Jurkat, Clone E6-1 (cell line): Measurements from ENCODE around the gene TTC27.
"Not testable (repeated sequence)": the region's sequence is repeated elsewhere in the genome, so short reads cannot be mapped to it uniquely, and the experiment has no call there.

Experiments used
- DNase-seq: peaks from one replicate; pipeline ENCODE4 v3.0.0-alpha.2; 2011; ENCODE audit warnings: low read depth, low spot score
- H3K4me3 ChIP-seq: 2 replicates; pipeline ENCODE4 v1.5.1; 2011; ENCODE audit warnings: mild to moderate bottlenecking, low read length, control low read depth, moderate library complexity

The TTC27 gene

GRCh38 chr2:32830196-32830595, 202.3 kb downstream of the TTC27 start:
- H3K4me3 ChIP-seq = no peak overlapping the region

DNA sequence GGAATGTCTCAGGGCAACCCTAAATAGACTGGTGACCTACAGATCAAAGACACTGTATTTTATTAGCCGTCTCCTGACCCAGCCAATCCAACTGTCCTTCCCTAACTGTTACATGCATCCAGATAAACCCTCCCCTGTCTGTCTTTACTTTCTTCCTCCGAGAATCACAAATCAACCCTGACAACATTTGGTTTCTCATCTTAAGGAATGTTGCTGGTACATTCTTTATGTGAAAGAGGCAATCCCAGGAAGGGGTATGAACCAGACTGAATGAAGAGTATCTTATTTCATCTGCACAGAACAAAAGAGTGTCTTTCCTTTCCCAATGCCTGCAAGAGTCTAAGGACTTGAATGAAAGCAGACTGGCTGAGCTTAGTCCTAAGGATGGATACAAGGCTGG, 205.0 kb downstream of the TTC27 start:
- H3K4me3 ChIP-seq = no peak overlapping the region
- no peak for DNase-seq

More at GRCh38 chr2:32830196-32830595, 202.3 kb downstream of the TTC27 start:
- DNase-seq = no peak

DNA sequence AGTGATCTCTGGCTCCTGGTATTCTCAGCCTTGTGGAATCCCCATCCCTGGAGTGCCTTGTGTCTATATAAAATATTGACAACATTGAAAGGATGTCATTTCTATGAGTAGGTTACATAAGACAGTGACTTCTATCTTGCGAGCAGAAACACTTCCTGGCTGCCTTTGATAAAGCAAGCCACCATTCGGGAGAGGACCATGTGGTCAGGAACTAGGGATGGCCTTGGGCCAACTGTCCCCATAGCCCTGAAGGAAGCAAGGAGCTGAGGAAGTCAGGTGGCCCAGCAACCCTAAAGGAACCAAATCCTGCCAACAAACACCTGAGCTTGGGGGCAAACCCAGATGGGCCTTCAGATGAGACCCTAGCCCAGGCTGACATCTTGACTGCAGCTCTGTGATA, 205.9 kb downstream of the TTC27 start:
- no peak for DNase-seq
- H3K4me3 ChIP-seq = no peak overlapping the region

GRCh38 chr2:32835148-32835547, 207.3 kb downstream of the TTC27 start:
- H3K4me3 ChIP-seq = no peak overlapping the region
- DNase-seq = peak; percentile 5

DNA sequence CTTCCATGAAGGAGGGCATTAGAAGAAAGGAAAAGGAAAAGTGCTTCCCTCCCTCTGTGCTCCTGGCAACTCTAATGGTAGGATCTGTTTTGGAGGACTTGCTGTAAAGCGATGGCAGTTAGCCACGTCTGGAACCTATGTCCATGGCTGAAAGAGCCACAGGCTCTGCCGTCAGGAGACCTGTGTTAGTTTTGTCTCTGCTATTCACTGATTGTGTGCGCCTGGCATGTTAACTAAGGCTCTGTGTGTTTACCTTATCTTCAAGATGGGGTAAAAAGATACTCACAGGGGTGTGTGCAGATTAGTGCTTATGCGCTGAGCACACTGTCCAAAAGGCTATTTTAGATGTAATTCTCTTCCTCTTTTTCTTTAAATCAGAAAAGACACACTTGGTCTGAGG, 209.1 kb downstream of the TTC27 start:
- no peak overlapping the region for H3K4me3 ChIP-seq
- DNase-seq = no peak

DNA sequence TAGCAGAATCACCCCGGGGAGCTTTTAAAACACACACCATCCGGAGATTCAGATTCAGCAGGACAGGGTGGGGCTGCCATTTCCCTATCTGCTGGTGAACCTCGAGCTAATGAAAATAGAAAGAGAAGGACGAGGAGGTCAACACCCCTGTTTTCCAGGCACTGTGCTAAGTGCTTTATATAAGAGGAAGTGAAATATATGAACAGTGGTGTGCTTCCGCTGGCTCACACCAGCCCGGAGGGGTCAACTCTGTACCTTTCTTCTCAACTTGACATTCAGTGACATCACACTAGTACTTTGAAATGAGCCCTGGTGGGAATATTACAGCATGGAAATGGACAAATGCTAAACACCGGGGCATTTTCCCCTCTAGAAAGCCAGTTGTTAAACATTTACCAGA, 210.6 kb downstream of the TTC27 start:
- DNase-seq = no peak
- no peak overlapping the region for H3K4me3 ChIP-seq

DNA sequence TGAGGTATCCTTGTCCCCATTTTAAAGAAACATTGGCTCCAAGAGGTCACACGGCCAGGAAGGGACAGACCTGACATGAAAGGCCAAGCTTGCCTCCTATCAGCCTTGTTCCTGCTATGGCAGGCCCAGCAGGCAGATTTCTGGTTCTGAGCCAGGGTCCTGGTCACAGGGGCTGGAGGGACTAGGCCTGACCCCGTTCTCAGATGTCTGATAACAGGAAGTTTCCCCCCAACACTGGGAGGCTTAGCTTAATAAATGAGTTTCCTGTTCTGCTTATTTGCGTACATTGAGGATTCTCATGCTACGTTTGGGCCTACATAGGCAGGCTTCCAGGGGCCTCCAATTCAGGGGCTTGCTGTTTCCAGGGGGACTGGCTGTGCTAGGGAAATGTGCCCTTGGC, 211.1 kb downstream of the TTC27 start:
- no peak for DNase-seq
- H3K4me3 ChIP-seq = no peak overlapping the region

- no peak overlapping the region for H3K4me3 ChIP-seq
- no peak for DNase-seq
Measured at GRCh38 chr2:32841931-32842898, 214.4 kb downstream of the TTC27 start.

DNA sequence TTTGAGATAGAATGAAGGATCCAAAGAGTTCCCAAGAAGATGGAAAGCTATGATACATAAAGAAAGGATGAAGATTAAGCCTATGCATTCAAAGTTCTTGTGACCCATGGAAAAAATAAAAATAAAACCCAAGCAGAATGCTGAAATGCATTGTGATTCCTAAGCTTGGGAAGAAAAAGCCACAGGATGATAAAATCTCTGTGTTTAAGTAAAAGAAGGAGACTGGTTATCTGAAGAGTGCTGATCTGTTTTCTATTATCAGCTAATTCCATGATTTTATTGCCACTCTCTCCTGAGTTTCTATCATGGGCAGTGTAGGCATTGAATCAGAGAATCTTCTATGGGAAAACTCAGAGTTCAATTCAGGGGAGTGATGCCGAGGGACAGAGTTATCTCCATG, 215.8 kb downstream of the TTC27 start:
- no peak for DNase-seq

GRCh38 chr2:32844253-32844652, 216.4 kb downstream of the TTC27 start:
- DNase-seq = no peak
- no peak overlapping the region for H3K4me3 ChIP-seq

More for the DNA sequence above, 215.8 kb downstream of the TTC27 start:
- no peak overlapping the region for H3K4me3 ChIP-seq

GRCh38 chr2:32846274-32846673, 218.4 kb downstream of the TTC27 start:
- DNase-seq, H3K4me3 ChIP-seq: not testable (repeated sequence)

- H3K4me3 ChIP-seq = no peak overlapping the region
- no peak for DNase-seq
Measured at GRCh38 chr2:32847734-32848133, 219.9 kb downstream of the TTC27 start.

DNA sequence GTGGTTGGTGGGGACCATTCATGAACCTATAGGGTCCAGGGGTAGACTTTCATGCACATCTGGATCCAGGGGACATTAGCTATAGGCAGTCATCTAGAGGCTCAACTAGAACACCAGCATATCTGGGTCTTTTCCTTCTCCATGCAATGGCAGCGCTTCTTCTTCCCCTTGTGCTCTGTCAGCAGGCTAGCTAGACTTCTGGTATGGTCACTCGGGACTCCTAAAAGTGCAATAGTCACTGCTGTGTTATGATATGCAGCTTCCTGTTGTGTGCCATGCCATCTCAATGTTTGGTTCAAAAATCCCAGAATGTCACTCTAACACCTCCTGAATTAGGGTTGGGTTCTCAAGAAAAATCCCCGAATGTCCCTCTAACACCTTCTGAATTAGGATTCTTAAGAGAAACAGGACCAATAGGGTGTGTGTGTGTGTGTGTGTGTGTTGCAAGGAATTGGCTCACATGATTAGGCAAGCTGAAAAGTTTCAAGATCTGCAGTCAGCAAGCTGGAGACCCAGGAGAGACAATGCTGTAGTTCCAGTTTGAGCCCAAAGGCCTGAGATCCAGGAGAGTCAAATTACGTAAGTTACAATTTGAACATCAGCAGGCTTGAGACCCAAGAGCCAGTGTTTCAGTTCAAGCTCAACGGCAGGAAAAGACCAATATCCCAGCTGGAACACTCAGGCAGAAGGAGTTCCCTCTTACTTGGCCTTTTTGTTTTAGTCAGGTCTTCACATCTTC, 221.8 kb downstream of the TTC27 start:
- no peak overlapping the region for H3K4me3 ChIP-seq
- no peak for DNase-seq

GRCh38 chr2:32851777-32852439, 224.1 kb downstream of the TTC27 start:
- no peak for DNase-seq
- H3K4me3 ChIP-seq = no peak overlapping the region

DNA sequence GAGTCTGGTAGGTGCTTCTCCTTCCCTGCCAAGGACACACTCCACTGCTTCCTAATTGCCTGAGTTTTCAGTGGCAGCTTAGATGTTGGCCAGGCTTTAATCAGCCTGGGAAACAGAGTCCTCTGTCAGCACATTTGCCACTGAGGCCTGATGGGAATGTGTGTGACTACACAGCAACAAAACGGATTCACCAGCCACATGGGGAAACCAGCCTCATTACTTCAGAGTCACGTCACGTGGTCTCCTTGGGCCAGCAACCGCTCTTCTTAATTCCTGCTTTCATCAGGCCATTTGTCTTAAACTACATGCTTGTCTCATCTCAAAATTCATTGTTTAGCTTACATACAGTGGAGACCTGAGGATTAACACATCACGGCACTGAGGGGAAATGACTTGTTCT, 225.0 kb downstream of the TTC27 start:
- DNase-seq = no peak
- H3K4me3 ChIP-seq = no peak overlapping the region

- no peak for DNase-seq
Measured at GRCh38 chr2:32856891-32857290, 229.0 kb downstream of the TTC27 start.

GRCh38 chr2:32858713-32859112, 230.9 kb downstream of the TTC27 start:
- no peak overlapping the region for H3K4me3 ChIP-seq
- no peak for DNase-seq

More at GRCh38 chr2:32856891-32857290, 229.0 kb downstream of the TTC27 start:
- H3K4me3 ChIP-seq = no peak overlapping the region

DNA sequence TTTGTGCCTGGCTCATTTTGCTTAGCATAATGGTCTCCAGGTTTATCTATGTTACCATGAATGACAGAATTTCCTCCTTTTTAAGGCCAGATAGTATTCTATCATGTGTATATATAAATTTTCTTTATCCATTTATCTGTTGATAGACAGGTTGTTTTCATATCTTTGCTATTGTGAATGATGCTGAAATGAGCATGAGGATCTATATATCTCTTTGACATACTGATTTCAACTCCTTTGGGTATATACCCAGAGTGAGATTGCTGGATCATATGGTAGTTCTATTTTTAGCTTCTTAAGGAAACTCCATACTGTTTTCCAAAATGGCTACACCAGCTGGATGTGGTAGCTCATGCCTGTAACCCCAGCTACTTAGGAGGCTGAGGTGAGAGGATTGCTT, 232.5 kb downstream of the TTC27 start:
- no peak overlapping the region for H3K4me3 ChIP-seq
- no peak for DNase-seq

GRCh38 chr2:32862269-32863055, 234.6 kb downstream of the TTC27 start:
- H3K4me3 ChIP-seq = no peak overlapping the region
- DNase-seq = no peak
